Fibroblast of gingiva (primary cell): ENCODE results near the gene ANAPC15.
"Not testable (repeated sequence)": the region's sequence is repeated elsewhere in the genome, so short reads cannot be mapped to it uniquely, and the experiment has no call there.

ENCODE experiments used
- DNase-seq: peaks from one replicate; pipeline ENCODE4 v3.0.0-alpha.2; 2011; ENCODE audit warnings: low read depth

Gene ANAPC15

DNA sequence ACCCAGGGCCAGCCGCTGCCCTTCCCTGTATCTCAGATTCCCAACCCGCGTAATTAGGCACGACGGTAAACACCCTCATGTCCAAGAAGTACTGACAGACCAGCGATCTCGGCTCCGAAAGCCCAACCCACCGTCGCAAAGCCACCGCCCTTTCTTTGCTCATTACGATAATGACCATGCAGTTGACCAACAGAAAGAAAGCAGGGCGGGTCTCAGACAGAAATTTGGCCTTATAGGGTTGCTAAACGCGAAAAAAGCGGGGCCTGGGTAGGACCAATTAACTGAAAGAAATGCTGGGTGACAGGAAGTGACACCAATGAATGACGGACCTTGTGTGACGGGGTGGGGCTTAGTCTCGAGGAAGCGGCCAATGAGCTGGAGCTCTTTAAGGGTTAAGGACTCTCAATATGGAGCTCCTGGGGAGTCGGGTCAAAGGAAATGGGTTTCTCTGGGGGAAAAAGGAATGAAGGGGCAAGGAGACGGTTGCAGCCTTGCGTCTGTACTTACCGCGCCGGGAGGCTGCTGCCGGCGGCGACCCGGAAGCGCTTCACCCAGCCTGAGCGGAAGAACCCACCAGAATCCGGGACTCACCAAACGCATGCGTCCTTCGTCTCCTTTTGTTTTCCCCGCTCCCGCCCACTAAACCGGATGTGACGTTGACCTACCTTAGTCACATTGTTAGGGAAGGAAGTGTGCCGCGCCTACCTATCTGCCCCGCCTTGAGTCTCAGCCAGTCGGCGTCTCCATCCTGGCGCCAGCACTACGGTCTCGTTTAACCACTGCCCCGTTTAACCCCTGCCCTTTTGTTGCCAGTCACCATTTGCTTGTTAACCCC is at the start of gene ANAPC15:
Gene ANAPC15 (minus strand): TSS at position 553 of the 835 bp plus-strand sequence. CDS start 1,419 bp downstream, outside the sequence.
- peak; percentile 99 for DNase-seq

GRCh38 chr11:72160319-72160718 is 47.8 kb upstream of the ANAPC15 start:
- DNase-seq, result no peak

DNA sequence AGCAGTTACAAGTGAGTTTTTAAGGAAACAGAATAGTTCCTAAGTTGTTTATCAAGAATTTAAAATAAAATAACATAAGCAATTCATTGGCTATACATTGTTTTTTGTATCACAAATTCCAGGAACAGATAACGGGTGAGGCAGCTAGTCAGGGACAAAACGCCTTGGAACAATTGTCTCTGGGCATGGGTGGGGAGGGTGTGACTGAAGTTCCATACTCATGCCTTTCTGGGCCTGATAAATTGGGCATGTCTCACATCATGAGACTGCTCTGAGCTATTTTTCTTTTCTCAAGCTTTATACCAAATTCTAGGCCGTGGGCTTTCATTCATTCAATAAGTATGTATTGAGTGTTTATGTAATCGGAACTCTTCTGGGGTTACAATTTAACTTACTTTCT is 44.6 kb upstream of the ANAPC15 start:
- no peak for DNase-seq

DNA sequence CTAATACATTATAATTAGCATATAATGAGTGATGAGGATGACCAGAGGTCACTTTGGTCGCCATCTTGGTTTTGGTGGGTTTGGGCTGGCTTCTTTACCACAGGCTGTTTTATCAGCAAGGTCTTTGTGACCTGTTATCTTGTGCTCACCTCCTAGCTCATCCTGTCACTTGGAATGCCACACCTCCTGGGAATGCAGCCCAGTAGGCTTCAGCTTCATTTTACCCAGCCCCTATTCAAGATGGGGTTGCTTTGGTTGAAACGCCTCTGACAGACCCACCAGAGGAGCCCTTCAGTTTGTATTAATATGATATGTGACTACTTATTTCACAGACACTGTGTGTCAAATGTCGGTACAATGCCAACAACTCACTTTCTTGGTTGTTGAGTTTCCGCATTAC is 43.3 kb upstream of the ANAPC15 start:
- no peak for DNase-seq

DNA sequence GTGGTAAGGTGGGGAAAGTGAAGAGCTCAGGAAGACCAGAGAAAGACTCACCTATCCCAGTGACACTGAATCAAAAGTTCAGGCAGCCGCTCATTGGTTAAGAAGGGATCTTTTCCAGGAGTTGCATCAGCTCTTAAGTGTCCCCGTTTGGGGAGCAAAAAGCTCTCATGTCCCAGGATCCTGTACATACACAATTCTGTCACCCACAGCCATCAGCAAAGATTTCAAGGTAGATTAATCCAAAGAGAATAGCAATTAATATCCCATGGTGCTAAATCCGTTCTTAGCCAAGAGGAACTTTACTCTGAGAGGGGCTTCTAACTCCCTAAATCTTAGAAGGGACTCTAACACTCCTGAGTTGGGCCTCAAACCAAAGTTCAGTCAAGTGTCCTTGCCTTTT is 42.3 kb upstream of the ANAPC15 start:
- no peak for DNase-seq

DNA sequence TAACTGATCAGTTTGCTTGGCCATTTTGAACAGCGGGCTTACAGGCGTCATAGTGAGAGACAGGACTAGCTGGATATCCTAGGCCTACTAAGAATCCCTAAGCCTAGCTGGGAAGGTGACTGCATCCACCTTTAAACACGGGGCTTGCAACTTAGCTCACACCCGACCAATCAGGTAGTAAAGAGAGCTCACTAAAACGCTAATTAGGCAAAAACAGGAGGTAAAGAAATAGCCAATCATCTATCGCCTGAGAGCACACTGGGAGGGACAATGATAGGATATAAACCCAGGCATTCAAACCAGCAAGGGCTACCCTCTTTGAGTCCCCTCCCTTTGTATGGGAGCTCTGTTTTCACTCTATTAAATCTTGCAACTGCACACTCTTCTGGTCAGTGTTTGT is 41.4 kb upstream of the ANAPC15 start:
- DNase-seq, result not testable (repeated sequence)

DNA sequence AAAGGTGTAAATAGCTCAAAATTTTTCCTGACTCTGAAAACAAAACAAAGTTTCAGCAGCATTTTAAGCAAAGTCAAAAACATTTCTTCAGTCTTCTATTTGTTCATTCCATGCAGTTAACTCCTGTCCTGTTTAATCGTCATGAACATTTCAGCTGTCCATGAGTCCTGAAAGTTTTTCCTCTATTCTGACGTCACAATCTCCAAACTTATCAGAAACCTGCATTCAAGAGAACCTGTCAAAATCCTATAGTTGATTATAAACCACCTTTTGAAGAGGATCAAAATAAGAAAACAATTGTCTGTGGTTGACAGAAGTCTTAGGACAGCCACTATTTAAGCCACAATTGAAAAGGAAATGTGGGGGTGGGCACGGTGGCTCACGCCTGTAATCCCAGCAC is 38.4 kb upstream of the ANAPC15 start:
- DNase-seq, result no peak

DNA sequence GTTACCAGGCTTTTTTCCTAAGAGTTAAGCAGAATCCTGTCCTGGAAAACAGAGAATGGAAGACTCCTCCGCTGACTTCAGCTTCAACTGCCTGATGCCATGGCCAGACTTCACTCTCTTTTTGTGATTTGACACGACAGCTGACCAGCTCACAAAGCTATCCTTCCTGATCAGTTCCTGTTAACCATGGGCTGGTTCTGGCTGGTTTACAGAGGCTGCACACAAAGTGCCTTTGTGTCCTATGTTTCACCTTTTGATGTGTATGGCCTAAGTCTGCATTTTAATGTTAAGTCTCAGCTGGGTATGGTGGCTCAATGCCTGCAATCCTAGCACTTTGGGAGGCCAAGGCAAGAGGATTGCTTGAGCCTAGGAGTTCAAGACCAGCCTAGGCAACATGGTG is 34.1 kb upstream of the ANAPC15 start:
- no peak for DNase-seq

DNA sequence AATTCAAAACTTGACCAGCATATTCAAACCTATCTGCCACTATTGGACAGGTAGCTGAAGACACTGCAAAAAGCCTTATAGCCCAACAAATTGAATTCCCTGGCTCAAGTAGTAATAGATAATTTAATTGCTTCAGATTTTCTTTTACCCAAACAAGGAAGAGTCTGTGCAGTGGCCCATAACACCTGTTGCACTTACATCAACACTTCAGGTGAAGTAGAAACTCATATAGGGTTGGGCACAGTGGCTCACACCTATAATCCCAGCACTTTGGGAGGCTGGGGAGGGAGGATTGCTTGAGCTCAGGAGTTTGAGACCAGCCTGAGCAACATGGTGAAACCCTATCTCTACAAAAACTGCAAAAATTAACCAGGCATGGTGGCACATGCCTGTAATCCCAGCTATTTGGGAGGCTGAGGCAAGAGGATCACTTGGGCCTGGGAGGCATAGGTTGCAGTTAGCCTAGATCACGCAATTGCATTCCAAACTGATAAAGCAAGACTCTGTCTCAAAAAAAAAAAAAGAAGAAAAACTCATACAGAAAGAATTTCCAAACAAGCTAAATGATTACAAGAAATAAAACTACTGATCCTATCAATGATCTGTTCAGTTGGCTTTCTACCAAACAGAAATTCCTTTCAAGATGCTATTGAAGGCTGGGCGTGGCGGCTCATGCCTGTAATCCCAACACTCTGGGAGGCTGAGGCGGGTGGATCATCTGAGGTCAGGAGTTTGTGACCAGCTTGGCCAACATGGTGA is 32.5 kb upstream of the ANAPC15 start:
- peak; percentile 60 for DNase-seq

DNA sequence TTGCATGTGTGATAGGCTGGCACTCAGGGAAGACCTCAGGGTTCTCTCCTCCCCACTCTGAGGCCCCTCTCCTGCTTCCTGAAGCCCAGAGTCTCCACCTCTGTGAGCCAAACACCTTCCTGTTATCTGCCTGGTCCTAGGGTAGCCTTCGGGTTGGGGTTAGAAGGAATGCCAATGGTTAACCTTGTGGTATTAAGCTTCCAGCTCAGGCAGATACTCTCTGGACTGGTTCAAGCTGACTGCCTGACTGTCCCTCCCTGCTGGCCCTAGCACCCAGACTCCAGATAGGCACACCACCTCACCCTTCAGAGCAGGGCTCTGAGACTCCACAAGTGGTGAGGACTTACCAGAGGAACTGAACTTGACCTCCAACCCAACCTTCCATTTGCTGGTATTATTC is 30.0 kb upstream of the ANAPC15 start:
- DNase-seq, result not testable (repeated sequence)

DNA sequence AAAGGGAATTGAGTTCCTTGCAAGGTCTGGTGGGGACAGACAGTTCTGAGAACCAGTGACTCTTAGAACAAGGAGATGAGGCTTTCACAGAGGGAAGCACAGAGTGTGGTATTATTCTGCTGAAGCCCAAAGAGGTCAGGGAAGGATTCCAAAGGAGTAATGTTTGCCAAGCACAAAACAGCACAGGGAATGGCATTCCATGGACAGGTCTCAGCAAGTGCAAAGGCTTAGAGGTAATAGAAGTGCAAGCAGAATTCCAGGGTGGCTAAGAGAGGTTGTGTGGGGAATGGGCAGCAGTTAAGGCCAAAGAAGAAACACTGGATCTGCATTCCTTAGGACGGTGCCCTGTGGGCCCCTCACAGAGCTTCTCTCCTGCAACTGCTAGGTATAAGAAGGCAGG is 29.6 kb upstream of the ANAPC15 start:
- not testable (repeated sequence) for DNase-seq

GRCh38 chr11:72141066-72141465 is 28.6 kb upstream of the ANAPC15 start:
- DNase-seq, result peak; percentile 76

GRCh38 chr11:72140661-72141060 is 28.2 kb upstream of the ANAPC15 start:
- no peak for DNase-seq

DNA sequence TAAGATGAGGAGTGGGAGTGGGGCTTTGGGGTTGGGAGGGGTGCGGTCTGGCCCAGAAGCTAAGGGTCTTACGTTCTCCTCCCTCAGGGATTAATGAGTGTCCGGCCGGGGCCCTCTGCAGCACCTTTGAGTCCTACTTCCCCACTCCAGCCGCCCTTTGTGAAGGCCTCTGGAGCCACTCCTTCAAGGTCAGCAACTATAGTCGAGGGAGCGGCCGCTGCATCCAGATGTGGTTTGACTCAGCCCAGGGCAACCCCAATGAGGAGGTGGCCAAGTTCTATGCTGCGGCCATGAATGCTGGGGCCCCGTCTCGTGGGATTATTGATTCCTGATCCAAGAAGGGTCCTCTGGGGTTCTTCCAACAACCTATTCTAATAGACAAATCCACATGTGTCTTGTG is 27.0 kb upstream of the ANAPC15 start:
- DNase-seq, result no peak

DNA sequence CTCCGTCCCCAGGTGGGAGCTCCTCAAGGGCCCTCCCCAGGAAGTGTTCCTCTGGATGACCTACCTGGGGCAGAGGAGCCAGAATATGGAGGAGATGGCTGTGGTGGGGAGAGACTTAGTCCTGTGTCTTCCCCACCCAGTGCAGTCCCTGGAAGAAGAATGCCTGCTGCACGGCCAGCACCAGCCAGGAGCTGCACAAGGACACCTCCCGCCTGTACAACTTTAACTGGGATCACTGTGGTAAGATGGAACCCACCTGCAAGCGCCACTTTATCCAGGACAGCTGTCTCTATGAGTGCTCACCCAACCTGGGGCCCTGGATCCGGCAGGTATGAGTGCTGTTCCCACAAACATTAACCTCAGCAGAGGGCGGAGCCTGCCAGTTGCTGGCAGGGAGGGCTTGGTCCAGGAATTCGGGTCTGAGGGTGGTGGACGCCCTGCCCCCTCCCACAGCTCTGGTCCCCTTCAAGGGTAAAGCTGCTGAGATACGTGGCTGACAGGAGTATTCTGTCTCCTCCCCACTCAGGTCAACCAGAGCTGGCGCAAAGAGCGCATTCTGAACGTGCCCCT is 26.4 kb upstream of the ANAPC15 start:
- no peak for DNase-seq

DNA sequence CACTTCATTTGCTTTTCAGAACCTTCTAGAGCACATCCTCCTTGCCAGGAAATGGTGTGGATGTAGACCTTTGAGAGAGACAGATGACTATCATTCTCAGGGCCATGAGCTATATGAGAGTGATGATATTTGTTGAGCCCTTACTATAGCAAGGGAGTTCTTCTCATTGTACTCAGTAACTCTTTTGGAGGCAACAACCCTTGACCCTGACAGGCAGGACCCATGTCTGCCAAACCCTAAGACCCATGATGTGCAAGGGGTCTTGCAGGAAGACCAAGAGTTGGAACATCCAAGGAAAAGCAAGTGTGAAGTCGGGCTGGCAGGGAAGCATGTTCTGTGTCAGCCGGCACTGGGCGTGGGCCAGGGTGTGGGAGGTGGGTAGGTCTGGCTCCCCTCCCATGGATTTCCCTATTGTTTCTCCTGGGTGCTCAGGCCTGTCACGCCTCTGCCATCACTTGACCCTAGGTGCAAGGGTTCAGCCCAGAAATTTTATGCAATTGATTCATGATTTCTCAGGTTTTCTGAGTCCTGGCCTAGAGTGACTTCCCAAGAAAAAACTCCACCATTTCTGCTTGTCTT is 24.3 kb upstream of the ANAPC15 start:
- DNase-seq, result no peak

GRCh38 chr11:72135891-72136683 is 23.6 kb upstream of the ANAPC15 start:
- no peak for DNase-seq

- DNase-seq, result not testable (repeated sequence)
Measured at GRCh38 chr11:72135473-72135872, 23.0 kb upstream of the ANAPC15 start, which contains the start of gene FOLR3. Gene FOLR3 (plus strand): TSS chr11:72135725. CDS start chr11:72135953, 228 bp downstream.

GRCh38 chr11:72132646-72133045 is 20.2 kb upstream of the ANAPC15 start:
- DNase-seq, result no peak

- no peak for DNase-seq
Measured at GRCh38 chr11:72129381-72129780, 16.9 kb upstream of the ANAPC15 start.

GRCh38 chr11:72127923-72128322 is 15.4 kb upstream of the ANAPC15 start:
- no peak for DNase-seq

DNA sequence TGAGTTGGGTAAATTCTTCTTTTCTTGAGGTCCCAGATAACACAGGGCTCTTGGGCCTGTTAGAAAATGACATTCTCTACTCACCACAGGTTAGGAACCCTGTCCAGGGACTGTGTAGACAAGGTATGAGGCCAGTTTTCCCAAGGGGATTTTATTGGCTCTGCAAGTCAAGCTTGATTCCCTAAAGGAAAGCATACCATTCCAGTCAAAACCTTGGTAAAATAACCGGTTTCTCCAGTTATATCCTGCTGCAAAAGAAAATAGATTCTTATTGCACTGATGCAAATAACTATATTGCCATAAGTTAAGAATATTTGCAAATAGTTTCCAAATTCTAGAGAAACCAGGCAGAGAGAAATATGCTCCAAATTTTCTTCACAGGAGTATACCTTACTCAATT is 13.5 kb upstream of the ANAPC15 start:
- no peak for DNase-seq
